22Rv1 (cell line): ENCODE results near the gene SPEG.

Experiments used
- CTCF ChIP-seq: fragments of 450-650 bp; IDR thresholded peaks from 2 replicates; pipeline ENCODE4 v1.5.1; 2017; ENCODE audit warnings: mild to moderate bottlenecking
- ZFX ChIP-seq: fragments of 450-650 bp; IDR thresholded peaks from 2 replicates; pipeline ENCODE4 v1.6.1; 2017; ENCODE audit warnings: antibody characterized with exemption, borderline replicate concordance

- TF ChIP-seq CTCF (no peak), ZFX (no peak)
Measured at GRCh38 chr2:219514836-219515235, 80.2 kb downstream of the SPEG start.
